Stimulated activated naive CD4-positive, alpha-beta T cell (primary cell): ENCODE data around the gene CFAP74.

Experiments
- DNase-seq, 6 experiments: peaks; one replicate each; lab custom pipeline; 2025; lab: John Stamatoyannopoulos, UW

Gene CFAP74

GRCh38 chr1:1917995-1918900 lies 85.3 kb downstream of the CFAP74 start:
- DNase-seq: no peak

GRCh38 chr1:1917304-1917976 lies 86.1 kb downstream of the CFAP74 start:
- no peak for DNase-seq

- DNase-seq: no peak
Measured at GRCh38 chr1:1916851-1917251, 86.7 kb downstream of the CFAP74 start.

- DNase-seq: no peak
Measured at GRCh38 chr1:1915911-1916840, 87.4 kb downstream of the CFAP74 start.

GRCh38 chr1:1914971-1915692 lies 88.5 kb downstream of the CFAP74 start, which contains the start of gene CALML6:
TSS of gene CALML6 (plus strand) at chr1:1915260. CDS start at chr1:1915281, 21 bp downstream.
- DNase-seq: no peak

GRCh38 chr1:1914101-1914970 lies 89.2 kb downstream of the CFAP74 start:
- no peak for DNase-seq

GRCh38 chr1:1911350-1912041 lies 92.1 kb downstream of the CFAP74 start:
- DNase-seq: no peak

- DNase-seq: no peak
Measured at GRCh38 chr1:1910651-1911331, 92.8 kb downstream of the CFAP74 start.

- DNase-seq: no peak
Measured at GRCh38 chr1:1910033-1910465, 93.5 kb downstream of the CFAP74 start.

GRCh38 chr1:1908506-1908791 lies 95.1 kb downstream of the CFAP74 start:
- no peak for DNase-seq

- no peak for DNase-seq
Measured at GRCh38 chr1:1907098-1907736, 96.4 kb downstream of the CFAP74 start.

GRCh38 chr1:1906185-1907097 lies 97.1 kb downstream of the CFAP74 start:
- DNase-seq: peak in 5 of 6 experiments; percentile 44 to 60 (median 53)

GRCh38 chr1:1903224-1903623 lies 100.4 kb downstream of the CFAP74 start:
- no peak for DNase-seq

- DNase-seq: no peak
Measured at GRCh38 chr1:1901641-1902294, 101.8 kb downstream of the CFAP74 start.

- no peak for DNase-seq
Measured at GRCh38 chr1:1900883-1901640, 102.5 kb downstream of the CFAP74 start.

GRCh38 chr1:1899967-1900327 lies 103.6 kb downstream of the CFAP74 start:
- DNase-seq: no peak
